IMR-90 (cell line): ENCODE measurements around the gene ALX4. TPM values are rescaled to one million over a fixed set of nuclear protein-coding genes. Genes with fewer than 3 reads are reported as not detected.

Experiments used
- ATAC-seq: fragments of 200-7000 bp; cut with Tn5 transposase; 2 replicates; pipeline ENCODE4 v1.9.1; 2020; ENCODE audit warnings: low read depth, mild to moderate bottlenecking, moderate library complexity
- BruUV-seq: library from RNA; stranded (reverse); fragments of 400-500 nt; replicated peaks from 2 replicates; lab custom pipeline; 2021; lab: Mats Ljungman, UMichigan
- CTCF ChIA-PET: fragments of 300-600 bp; formaldehyde crosslinking; extraction: SDS; loops from one replicate; lab custom pipeline; 2021; ENCODE audit warnings: antibody characterized with exemption; lab: Yijun Ruan, JAX
- POLR2A ChIA-PET: fragments of 300-600 bp; sonication (Branson Sonifier 250); formaldehyde crosslinking; loops from one replicate; lab custom pipeline; 2022; ENCODE audit warnings: antibody characterized with exemption; ENCODE audit not compliant: unreplicated experiment; lab: Charles Lee
- DNase-seq: peaks from one replicate; pipeline ENCODE4 v3.0.0; 2013
- H2AFZ ChIP-seq: replicated peaks from 2 replicates; pipeline ENCODE3; 2013; ENCODE audit warnings: low read length, mild to moderate bottlenecking; ENCODE audit not compliant: poor library complexity
- H2AK5ac ChIP-seq: 2 replicates; pipeline ENCODE4 v1.6.1; 2013; ENCODE audit warnings: low read depth, low read length, inconsistent platforms
- H2AK9ac ChIP-seq: replicated peaks from 2 replicates; pipeline ENCODE3; 2013; ENCODE audit warnings: mild to moderate bottlenecking, low read depth, low read length, moderate library complexity; ENCODE audit not compliant: poor library complexity
- H2BK120ac ChIP-seq: 2 replicates; pipeline ENCODE4 v1.6.1; 2013; ENCODE audit warnings: low read depth, low read length, inconsistent platforms
- H2BK15ac ChIP-seq: 3 replicates; pipeline ENCODE4 v1.6.1; 2013; ENCODE audit warnings: low read depth, low read length, inconsistent platforms
- H2BK20ac ChIP-seq: 2 replicates; pipeline ENCODE4 v1.6.1; 2013; ENCODE audit warnings: low read depth, mild to moderate bottlenecking, inconsistent platforms, low read length, moderate library complexity
- H2BK5ac ChIP-seq: 2 replicates; pipeline ENCODE4 v1.6.1; 2013; ENCODE audit warnings: mild to moderate bottlenecking, low read depth, low read length, inconsistent platforms; ENCODE audit not compliant: poor library complexity, severe bottlenecking
- H3K14ac ChIP-seq: replicated peaks from 2 replicates; pipeline ENCODE4 v1.6.1; 2013; ENCODE audit warnings: low read depth, low read length, inconsistent platforms
- H3K18ac ChIP-seq: 2 replicates; pipeline ENCODE4 v1.6.1; 2013; ENCODE audit warnings: low read depth, low read length, control low read depth
- H3K23ac ChIP-seq: 2 replicates; pipeline ENCODE4 v1.6.1; 2013; ENCODE audit warnings: low read depth, low read length, inconsistent platforms
- H3K27ac ChIP-seq: 2 replicates; pipeline ENCODE4 v1.5.1; 2013; ENCODE audit warnings: mild to moderate bottlenecking, control low read depth, low read length; ENCODE audit not compliant: insufficient read depth
- H3K27me3 ChIP-seq: 2 replicates; pipeline ENCODE4 v1.6.1; 2013; ENCODE audit warnings: low read length; ENCODE audit not compliant: control insufficient read depth, insufficient read depth
- H3K36me3 ChIP-seq: 2 replicates; pipeline ENCODE4 v1.6.1; 2013; ENCODE audit warnings: low read length, mixed read lengths; ENCODE audit not compliant: control insufficient read depth, insufficient read depth
- H3K4ac ChIP-seq: 2 replicates; pipeline ENCODE4 v1.6.1; 2013; ENCODE audit warnings: low read depth, low read length, inconsistent platforms
- H3K4me1 ChIP-seq: 2 replicates; pipeline ENCODE4 v1.6.1; 2013; ENCODE audit warnings: low read length, mixed read lengths; ENCODE audit not compliant: control insufficient read depth, insufficient read depth
- H3K4me2 ChIP-seq: 2 replicates; pipeline ENCODE4 v1.6.1; 2013; ENCODE audit warnings: low read depth, mild to moderate bottlenecking, control low read depth, low read length, moderate library complexity
- H3K4me3 ChIP-seq: 2 replicates; pipeline ENCODE4 v1.5.1; 2013; ENCODE audit warnings: low read depth, mild to moderate bottlenecking, control low read depth, low read length, moderate library complexity; ENCODE audit not compliant: insufficient read depth
- H3K56ac ChIP-seq: 2 replicates; pipeline ENCODE4 v1.6.1; 2013; ENCODE audit warnings: low read length, inconsistent platforms; ENCODE audit not compliant: insufficient read depth; ENCODE audit errors: extremely low read depth
- H3K79me1 ChIP-seq, 2 experiments: 2 replicates each; pipeline ENCODE4 v1.6.1; 2013; ENCODE audit warnings: low read length in 2 of 2, inconsistent platforms in 1 of 2, low read depth in 1 of 2
- H3K9ac ChIP-seq: 2 replicates; pipeline ENCODE4 v1.6.1; 2013; ENCODE audit warnings: low read depth, low read length, control low read depth
- H3K9me1 ChIP-seq: 2 replicates; pipeline ENCODE4 v1.6.1; 2013; ENCODE audit warnings: low read length, inconsistent platforms; ENCODE audit not compliant: insufficient read depth
- H3K9me3 ChIP-seq: 2 replicates; pipeline ENCODE4 v1.6.1; 2013; ENCODE audit warnings: low read length; ENCODE audit not compliant: control insufficient read depth, insufficient read depth
- H4K20me1 ChIP-seq: 2 replicates; pipeline ENCODE4 v1.6.1; 2013; ENCODE audit warnings: low read length, inconsistent platforms; ENCODE audit not compliant: insufficient read depth
- H4K5ac ChIP-seq: 2 replicates; pipeline ENCODE4 v1.6.1; 2013; ENCODE audit warnings: mild to moderate bottlenecking, low read depth, low read length, control low read depth
- H4K8ac ChIP-seq, 2 experiments: 2 replicates each; pipeline ENCODE4 v1.6.1; 2013; ENCODE audit warnings: low read depth in 2 of 2, low read length in 2 of 2, control low read depth in 1 of 2, inconsistent platforms in 1 of 2
- H4K91ac ChIP-seq: 2 replicates; pipeline ENCODE4 v1.6.1; 2013; ENCODE audit warnings: low read depth, low read length, inconsistent platforms; ENCODE audit not compliant: insufficient read depth
- BHLHE40 ChIP-seq: fragments of 150-350 bp; IDR thresholded peaks from 2 replicates; pipeline ENCODE4 v1.6.1; 2016; ENCODE audit warnings: mild to moderate bottlenecking, low read depth, low read length
- CEBPB ChIP-seq: IDR thresholded peaks from 2 replicates; pipeline ENCODE4 v1.6.1; 2012; ENCODE audit warnings: low read depth, low read length, improper control_type of control experiment
- CHD1 ChIP-seq: IDR thresholded peaks from 2 replicates; pipeline ENCODE4 v1.6.1; 2012; ENCODE audit warnings: low read depth, low read length, improper control_type of control experiment
- CTCF ChIP-seq: conservative IDR thresholded peaks from 2 replicates; pipeline ENCODE4 v1.5.1; 2012; ENCODE audit warnings: mild to moderate bottlenecking, low read depth, low read length, improper control_type of control experiment
- FOS ChIP-seq: fragments of 150-350 bp; IDR thresholded peaks from 2 replicates; pipeline ENCODE4 v1.6.1; 2016; ENCODE audit warnings: low read depth, low read length
- MAFK ChIP-seq: IDR thresholded peaks from 2 replicates; pipeline ENCODE4 v1.6.1; 2012; ENCODE audit warnings: low read depth, low read length, improper control_type of control experiment
- MAZ ChIP-seq: IDR thresholded peaks from 2 replicates; pipeline ENCODE4 v1.6.1; 2012; ENCODE audit warnings: low read depth, mild to moderate bottlenecking, low read length, improper control_type of control experiment, moderate library complexity, borderline replicate concordance
- MXI1 ChIP-seq: IDR thresholded peaks from 2 replicates; pipeline ENCODE4 v1.6.1; 2012; ENCODE audit warnings: low read depth, mild to moderate bottlenecking, low read length, moderate library complexity, borderline replicate concordance
- NFE2L2 ChIP-seq: fragments of 150-350 bp; IDR thresholded peaks from 2 replicates; pipeline ENCODE4 v1.6.1; 2016; ENCODE audit warnings: low read depth, mild to moderate bottlenecking, low read length
- POLR2A ChIP-seq: IDR thresholded peaks from 2 replicates; pipeline ENCODE4 v1.6.1; 2012; ENCODE audit warnings: mild to moderate bottlenecking, low read depth, low read length
- RAD21 ChIP-seq: IDR thresholded peaks from 2 replicates; pipeline ENCODE4 v1.6.1; 2012; ENCODE audit warnings: low read length, improper control_type of control experiment
- RCOR1 ChIP-seq: IDR thresholded peaks from 2 replicates; pipeline ENCODE4 v1.6.1; 2012; ENCODE audit warnings: mild to moderate bottlenecking, low read length, improper control_type of control experiment; ENCODE audit not compliant: insufficient replicate concordance
- RFX5 ChIP-seq: IDR thresholded peaks from 2 replicates; pipeline ENCODE4 v1.8.0; 2012; ENCODE audit warnings: low read depth, mild to moderate bottlenecking, low read length, moderate library complexity
- SMC3 ChIP-seq: fragments of 150-350 bp; IDR thresholded peaks from 2 replicates; pipeline ENCODE4 v1.6.1; 2016; ENCODE audit warnings: low read depth, mild to moderate bottlenecking, antibody characterized with exemption, low read length, moderate library complexity
- WGBS, 2 experiments: methylation state at CpG; one replicate each; pipeline versions ENCODE4 v1.1.5 to v1.1.7; 2013; ENCODE audit warnings: missing lambda C conversion rate in 2 of 2; ENCODE audit not compliant: insufficient read length in 1 of 2; ENCODE audit errors: extremely low coverage in 2 of 2; 5-methylcytosine and 5-hydroxymethylcytosine counted together
- dilution Hi-C: fragments of 300-500 bp; cut with HindIII; formaldehyde crosslinking; loops from one replicate; pipeline ENCODE4 v1.14.3; 2018; ENCODE audit warnings: low sequenced_read_pairs; ENCODE audit not compliant: unreplicated experiment
- in situ Hi-C: fragments of 300-500 bp; cut with MboI; formaldehyde crosslinking; loops from 3 replicates; pipeline ENCODE4 v1.14.3; 2019; ENCODE audit warnings: low sequenced_read_pairs, inconsistent platforms, mixed read lengths
- intact Hi-C: fragments of 100-400 bp; cut with micrococcal nuclease; formaldehyde crosslinking; loops from 2 replicates; pipeline ENCODE4 v1.10.0; 2022
- polyA plus RNA-seq, 3 experiments: library from polyadenylated mRNA; depleted of rRNA; stranded (reverse); fragments of >200 nt; gene quantifications; 2 replicates each; pipeline ENCODE4 v1.2.3, GENCODE V29; 2012; ENCODE audit warnings: low replicate concordance in 1 of 3
- total RNA-seq: library from RNA; depleted of rRNA; stranded (reverse); fragments of >200 nt; gene quantifications from 2 replicates; pipeline ENCODE4 v1.2.3, GENCODE V29; 2012
- TF ChIP-seq, protein P1 (sequence below): fragments of 150-350 bp; IDR thresholded peaks from 2 replicates; pipeline ENCODE4 v1.6.1; 2017; ENCODE audit warnings: mild to moderate bottlenecking, antibody characterized with exemption, low read length, low read depth

ALX4 gene
- total and polyA plus RNA-seq, 2 of the 4 experiments (the other 2 are of a cell fraction), result not detected

DNA sequence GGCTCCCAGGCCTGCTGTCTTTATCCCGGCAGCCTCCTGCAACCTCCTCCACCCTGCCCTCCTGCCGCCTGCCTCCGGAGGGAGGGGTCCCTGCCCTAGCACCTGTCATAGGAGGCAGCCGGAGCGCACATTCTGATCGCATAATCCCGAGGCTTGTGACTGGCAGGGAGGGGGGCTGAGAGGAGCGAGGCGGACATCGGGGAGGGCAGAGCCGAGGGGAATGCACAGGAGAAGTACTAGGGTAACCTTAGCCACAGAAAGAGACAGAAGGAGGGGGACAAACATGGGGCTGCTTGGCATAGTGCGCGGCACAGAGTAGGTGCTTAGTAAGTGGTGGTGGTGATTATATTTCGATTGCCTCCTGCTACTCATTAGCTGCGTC, 9.2 kb upstream of the ALX4 start (continued):
- no peak for TF ChIP-seq CEBPB
- no peak for TF ChIP-seq POLR2A
- TF ChIP-seq, protein P1, sequence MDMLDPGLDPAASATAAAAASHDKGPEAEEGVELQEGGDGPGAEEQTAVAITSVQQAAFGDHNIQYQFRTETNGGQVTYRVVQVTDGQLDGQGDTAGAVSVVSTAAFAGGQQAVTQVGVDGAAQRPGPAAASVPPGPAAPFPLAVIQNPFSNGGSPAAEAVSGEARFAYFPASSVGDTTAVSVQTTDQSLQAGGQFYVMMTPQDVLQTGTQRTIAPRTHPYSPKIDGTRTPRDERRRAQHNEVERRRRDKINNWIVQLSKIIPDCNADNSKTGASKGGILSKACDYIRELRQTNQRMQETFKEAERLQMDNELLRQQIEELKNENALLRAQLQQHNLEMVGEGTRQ, result no peak
- TF ChIP-seq RCOR1, result no peak

GRCh38 chr11:44318369-44318768, 8.4 kb upstream of the ALX4 start:
- Histone ChIP-seq H2BK15ac (no peak overlapping the region), H2AFZ (no peak overlapping the region), H2AK9ac (no peak overlapping the region), H3K4me1 (no peaks in the 10 kb centered on the region; the same call in 1 of the 2 replicates), H3K27ac (no peak overlapping the region), H4K5ac (no peak overlapping the region), H3K79me1 (no peaks in the 10 kb centered on the region), H4K91ac (no peak overlapping the region), H3K9me1 (no peaks in the 10 kb centered on the region; the same call in 1 of the 2 replicates), H3K18ac (no peak overlapping the region), H2AK5ac (no peak overlapping the region), H3K9me3 (no peaks in the 10 kb centered on the region; the same call in 1 of the 2 replicates), H3K14ac (no peak overlapping the region), H2BK120ac (no peak overlapping the region), H3K23ac (no peak overlapping the region), H2BK20ac (no peak overlapping the region), H3K36me3 (no peaks in the 10 kb centered on the region), H3K4me2 (no peak overlapping the region), H3K56ac (no peak overlapping the region), H2BK5ac (no peak overlapping the region), H3K27me3 (peaks cover 94% of the 10 kb centered on the region), H3K4me3 (no peak overlapping the region), H3K4ac (no peak overlapping the region), H4K20me1 (no peaks in the 10 kb centered on the region), H3K9ac (no peak overlapping the region), H4K8ac (no peak overlapping the region)
- DNase-seq, result no peak
- BruUV-seq, result no TSS peak
- intact Hi-C loops, result no loop called here
- no CpG with 5 or more reads among the region's 2 CpGs for WGBS, 2 experiments
- dilution Hi-C loops, result no loop called here
- CTCF ChIA-PET, result no interaction called here
- in situ Hi-C loops, result no loop called here
- ATAC-seq, result no peak
- POLR2A ChIA-PET, result no interaction called here
- TF ChIP-seq SMC3 (no peak), CTCF (no peak), FOS (no peak), MAFK (no peak), CHD1 (no peak), NFE2L2 (no peak), CEBPB (no peak), MAZ (no peak), RCOR1 (no peak), BHLHE40 (no peak), POLR2A (no peak), RAD21 (no peak), RFX5 (no peak), MXI1 (no peak)
- TF ChIP-seq, protein P1, result no peak
